GM21717 (cell line): Measurements from ENCODE around the gene PRCD.
A peak's percentile ranks its signal among the peaks of the same experiment; 100 is the strongest.
"Not testable (repeated sequence)": the region's sequence is repeated elsewhere in the genome, so short reads cannot be mapped to it uniquely, and the experiment has no call there.

Source experiments
- ATAC-seq: cut with Tn5 transposase; IDR thresholded peaks from one replicate; pipeline ENCODE4 v1.9.1; 2021; ENCODE audit warnings: mild to moderate bottlenecking, moderate library complexity; ENCODE audit not compliant: unreplicated experiment

Gene PRCD

DNA sequence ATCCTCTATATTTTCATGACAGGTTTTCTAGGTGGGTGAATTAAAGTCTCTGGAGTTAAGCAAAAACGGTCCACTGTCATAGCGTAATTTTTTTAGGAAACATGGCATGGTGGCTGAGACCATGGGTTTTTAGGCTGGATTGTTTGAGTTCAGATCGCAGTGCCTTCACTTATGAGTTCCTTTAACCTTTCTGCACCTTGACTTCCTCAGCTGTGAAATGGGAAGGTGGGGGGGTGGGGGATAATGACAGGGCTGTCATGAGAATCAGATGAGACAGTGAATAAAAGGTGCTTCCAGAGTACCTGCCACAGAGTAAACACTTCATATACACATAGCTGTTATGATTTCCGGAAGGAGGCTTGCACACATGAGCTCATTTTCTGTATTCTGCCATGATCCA is 11.8 kb downstream of the PRCD start:
- ATAC-seq: no peak

DNA sequence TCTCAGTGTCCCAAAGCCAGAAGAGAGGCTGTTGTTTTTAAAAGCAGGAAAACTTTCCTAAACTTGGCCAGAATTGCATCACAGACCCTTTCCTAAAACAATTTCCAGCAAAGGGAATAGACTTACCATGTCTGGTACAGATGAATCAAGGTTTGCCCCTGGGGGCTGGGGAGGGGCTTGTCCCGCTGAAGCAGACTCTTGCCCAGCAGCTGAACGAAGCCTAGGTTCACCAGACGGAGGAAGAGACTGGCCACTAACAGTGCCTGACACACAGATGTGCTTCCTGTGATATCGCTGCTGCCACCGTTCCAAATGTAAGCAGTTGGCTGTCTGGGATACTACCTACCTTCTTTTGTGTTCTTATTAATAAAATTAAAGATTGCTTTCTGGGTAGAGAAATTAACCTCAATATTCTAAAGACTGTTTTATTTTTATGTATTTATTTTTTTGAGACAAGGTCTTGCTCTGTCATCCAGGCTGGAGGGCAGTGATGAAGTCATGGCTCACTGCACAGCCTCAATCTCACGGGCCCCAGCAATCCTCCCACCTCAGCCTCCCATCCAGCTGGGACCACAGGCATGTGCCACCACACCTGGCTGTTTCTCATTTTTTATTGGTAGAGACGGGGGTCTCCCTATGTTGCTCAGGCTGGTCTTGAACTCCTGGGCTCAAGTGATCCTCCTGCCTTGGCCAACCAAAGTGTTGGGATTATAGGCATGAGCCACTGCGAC is 13.5 kb downstream of the PRCD start:
- ATAC-seq: no peak

DNA sequence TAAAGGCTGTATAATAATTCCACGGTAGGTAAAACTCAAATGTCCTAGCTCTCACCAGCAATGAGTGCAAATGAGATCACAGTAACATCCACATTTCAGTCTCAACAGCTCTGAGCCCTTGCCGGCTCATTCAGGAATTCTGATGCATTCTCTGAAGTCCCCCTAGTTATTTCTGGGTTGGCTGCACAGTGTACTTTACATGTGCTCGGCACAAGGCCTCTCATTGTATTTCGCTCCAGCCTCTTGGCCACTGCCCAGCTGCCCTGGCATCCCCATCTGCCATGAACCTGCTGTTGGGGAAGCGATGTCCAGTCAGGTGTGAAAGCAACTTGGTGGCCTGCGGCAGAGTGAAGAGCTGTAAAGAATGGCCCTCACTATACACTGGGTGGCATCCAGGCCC is 14.3 kb downstream of the PRCD start:
- no peak for ATAC-seq

DNA sequence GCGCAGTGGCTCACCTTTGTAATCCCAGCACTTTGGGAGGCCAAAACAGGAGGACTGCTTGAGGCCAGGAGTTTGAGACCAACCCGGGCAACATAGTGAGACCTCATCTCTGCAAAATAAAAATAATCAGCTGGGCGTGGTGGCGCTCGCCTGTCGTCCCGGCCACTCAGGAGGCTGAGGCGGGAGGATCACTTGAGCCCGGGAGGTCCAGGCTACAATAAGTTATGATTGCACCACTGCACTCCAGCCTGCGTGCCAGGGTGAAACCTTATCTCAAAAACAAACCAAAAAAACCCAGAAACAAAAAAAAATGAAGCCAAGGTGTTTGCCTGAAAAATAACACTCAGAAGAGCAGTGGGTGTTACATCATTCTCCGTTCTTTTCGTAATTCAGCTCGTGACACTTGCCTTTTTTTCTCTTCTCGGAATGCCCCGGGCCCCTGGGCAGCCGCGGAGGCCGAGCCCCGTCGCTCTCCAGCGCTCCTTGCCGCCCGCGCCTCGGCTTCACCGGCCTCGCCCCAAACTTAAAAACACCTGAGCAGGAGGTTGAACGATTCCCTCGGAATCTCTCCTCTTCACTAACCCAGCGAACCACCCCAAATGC is 17.0 kb downstream of the PRCD start:
- ATAC-seq: peak; percentile 21

DNA sequence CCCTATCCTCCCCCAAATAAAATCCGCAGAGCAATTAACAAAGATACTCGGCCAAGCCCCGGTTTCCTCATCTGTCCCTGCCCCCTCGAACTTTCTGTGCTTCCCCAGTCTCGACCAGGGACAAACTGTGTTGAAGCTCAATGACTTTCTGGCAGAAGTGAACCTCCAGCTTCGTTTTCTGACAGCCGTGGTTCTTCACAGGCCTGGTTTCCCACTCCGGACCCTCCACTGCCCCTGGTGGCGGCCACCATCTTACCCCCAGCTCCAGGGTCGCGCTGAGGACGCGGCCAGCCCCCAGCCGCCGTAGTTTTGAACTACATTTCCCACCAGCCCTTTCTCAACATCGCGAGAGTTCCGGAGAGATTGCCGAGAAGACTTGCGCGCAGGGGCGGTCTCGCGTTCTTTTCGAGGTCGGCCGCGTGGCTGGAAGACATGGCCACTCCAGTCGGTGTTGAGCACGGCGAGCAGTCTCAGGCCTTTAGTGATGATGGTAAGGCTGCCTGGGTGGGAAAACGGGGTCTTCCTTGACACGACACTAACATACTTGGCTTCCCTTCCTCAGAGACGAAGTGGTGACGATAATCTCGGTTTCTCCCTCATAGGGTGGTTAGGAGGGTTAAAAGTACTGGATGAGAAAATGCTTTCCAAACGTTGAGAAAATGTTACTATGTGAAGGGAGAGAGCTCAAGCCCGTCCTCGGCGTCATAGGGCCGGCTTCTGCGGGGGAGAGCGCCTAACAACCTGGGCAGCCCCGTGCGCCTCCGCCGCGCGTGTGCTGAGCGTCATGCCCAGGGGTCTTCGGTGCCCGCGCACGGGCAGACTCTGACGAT is 17.7 kb downstream of the PRCD start:
- peak; percentile 67 for ATAC-seq

DNA sequence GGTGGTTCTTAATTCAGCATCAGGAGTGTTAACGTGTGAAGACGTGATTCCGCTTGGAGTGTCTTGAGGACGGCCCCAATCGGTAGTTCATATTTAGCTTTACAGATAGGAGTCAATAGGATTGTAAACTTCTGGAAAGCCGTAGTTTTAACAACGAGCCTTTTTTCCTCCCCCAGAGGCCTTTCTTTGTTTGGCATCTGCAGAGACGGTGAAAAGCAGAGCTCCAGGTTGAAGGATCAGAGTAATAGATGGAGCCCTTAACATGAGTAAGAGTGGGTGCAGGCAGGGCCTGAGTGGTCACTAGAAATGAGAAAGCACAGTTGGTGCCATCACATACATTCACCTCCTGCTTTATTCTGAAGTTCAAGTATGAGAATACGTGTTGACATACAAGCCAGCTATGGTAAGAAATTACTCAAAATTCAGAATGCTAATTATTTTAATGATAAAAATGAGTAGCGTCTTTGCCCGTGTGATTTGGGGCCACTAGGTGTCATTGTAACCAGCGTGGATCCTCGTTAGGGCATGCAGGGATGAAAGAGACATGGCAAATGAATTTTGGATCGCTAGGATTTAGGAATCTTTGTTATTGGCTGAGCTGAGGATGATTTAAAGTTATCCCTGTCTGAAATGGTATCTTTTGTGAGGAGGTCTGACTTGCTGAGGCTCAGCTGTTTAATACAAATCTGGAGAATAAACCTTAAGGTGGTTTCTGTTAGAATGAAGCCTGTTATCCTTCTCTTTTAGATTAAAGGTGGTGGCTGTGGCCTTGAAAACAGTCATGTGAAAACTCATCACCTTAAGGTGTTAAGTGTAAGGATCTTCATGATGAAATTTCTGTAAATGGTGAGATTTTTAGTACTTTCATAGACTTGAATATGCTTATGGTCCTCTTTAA is 18.6 kb downstream of the PRCD start:
- ATAC-seq: no peak

DNA sequence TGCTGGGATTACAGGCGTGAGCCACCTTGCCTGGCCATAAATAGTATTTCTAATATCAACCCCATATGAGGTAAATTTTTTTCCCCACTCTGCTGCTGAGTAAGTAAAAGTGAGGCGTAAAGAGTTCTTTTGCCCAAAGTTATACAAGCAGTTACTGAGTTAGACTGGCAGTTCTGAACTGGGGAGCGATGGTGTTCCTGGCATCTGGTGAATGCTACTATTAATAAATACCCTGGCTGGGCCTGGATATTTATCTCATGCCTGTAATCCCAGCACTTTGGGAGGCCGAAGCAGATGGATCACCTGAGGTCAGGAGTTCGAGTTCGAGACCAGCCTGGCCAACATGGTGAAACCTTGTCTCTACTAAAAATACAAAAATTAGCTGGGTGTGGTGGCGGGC is 19.6 kb downstream of the PRCD start:
- ATAC-seq: not testable (repeated sequence)

DNA sequence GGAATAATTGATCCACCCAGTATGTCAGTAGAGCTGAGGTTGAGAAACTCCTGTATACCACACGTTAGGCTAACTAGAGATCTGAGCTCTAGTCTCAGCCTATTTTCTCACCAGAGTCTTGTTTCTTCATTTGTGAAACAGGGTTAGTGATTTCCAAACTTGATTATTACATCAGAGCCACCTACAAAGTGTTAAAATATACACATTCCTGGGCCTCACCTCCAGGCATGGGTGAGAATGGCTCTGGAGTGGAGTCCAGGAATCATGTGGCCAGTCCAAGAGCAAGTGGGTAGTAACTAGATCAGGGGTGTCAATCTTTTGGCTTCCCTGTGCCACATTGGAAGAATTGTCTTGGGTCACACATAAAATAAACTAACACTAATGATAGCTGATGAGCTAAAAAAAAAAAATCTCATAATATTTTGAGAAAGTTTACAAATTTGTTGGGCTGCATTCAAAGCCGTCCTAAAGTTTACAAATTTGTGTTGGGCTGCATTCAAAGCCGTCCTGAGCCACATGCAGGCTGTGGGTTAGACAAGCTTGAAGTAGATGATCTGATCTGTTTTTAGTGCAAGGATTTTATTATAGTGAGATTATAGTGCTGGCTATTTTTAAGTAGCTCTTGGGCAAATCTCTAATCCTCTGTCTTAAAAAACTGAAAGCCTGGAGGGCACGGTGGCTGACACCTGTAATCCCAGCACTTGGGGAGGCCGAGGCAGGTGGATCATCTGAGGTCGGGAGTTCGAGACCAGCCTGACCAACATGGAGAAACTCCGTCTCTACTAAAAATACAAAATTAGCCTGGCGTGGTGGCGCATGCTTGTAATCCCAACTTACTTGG is 20.4 kb downstream of the PRCD start:
- no peak for ATAC-seq

DNA sequence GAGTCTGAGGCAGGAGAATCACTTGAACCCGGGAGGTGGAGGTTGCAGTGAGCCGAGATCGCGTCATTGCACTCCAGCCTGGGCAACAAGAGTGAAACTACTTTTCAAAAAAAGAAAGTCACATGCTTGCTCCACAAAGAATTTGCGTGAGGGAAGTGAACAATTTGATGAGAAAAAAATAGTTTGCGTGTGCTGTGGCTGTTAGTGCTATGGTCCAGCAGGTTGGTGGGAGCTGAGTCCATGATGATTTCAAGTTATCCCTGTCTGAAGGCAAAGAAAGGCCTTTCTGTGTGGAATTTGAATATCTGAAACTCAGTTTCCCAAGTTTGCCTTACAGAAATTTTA is 21.0 kb downstream of the PRCD start:
- ATAC-seq: no peak

DNA sequence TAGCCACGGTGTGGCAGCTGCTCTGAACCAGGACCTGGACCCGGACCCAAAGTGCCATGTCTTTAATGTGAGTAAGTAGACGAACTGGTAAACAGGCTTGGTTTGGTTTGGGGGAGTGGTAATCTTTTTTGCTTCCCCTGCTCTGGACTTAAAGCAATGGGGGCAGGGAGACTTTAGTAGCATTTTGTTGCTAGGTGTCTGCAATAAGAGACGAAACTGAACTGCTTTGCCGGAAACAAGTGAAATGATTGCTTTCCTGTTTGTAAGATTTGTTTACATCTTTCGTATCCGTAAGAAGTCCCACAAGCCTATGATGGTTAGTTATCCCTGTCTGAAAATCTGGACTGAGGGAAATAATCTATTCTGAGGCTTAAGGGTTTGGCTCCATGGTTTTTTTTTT is 21.5 kb downstream of the PRCD start:
- ATAC-seq: no peak

DNA sequence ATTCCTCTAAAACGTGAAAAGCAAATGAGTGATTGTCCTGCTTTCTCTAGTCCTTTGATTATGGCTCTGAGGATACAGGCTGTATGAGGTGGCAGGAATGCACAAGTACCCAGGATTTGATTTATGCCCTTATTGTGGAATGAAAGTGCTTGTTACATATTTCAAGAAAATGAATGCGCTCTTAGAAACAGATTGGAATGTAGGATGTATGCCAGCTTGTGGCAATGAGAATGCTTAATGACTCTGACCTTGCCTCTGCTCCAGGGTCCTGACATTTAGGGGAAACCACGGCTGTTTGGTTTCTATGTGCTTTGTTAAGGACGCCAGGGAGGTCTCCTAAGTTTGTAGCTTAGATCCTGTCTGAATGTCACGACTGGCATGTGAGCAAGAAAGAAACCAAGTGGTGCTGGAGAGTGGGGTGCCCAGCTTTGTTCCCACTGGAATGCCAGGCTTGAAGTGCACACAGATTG is 22.0 kb downstream of the PRCD start:
- no peak for ATAC-seq

DNA sequence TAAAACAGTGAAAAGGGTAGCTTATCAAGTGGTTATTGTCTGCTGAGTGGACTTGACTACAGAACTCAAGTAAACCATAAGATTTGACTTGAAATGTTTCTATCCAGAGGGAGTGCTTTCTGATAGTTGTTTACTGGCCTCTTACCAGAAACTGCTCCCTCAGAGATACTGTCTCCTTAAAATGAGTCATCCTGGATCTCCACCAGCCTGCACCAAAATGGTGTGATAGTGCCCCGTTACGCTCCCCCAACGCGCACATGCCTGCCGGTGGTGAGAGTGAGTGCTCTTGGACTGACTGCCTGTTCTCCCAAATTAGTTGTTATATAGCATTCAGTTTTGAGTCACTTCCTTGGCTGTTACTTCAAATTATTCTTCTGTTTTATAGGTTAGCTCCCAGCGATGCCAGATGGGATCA is 22.9 kb downstream of the PRCD start:
- ATAC-seq: no peak

DNA sequence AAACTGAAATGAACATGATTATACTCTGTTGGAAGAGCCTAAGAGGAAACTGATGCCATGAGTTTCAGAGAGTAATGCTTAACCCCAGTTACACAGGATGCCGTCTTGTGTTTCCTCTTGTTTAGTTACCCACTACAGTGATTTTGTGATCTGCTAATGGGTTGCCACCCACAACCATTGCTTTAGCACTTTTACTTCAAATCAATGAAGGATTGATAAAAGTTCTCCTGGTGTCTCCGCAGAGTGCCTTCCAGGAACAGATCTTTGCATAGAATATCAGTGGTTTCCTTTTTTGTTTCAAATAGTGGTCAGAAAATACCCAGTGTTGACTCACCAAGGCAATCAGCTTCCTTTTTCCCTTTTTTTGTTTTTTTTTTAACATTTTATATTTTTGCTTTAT is 23.5 kb downstream of the PRCD start:
- ATAC-seq: not testable (repeated sequence)

DNA sequence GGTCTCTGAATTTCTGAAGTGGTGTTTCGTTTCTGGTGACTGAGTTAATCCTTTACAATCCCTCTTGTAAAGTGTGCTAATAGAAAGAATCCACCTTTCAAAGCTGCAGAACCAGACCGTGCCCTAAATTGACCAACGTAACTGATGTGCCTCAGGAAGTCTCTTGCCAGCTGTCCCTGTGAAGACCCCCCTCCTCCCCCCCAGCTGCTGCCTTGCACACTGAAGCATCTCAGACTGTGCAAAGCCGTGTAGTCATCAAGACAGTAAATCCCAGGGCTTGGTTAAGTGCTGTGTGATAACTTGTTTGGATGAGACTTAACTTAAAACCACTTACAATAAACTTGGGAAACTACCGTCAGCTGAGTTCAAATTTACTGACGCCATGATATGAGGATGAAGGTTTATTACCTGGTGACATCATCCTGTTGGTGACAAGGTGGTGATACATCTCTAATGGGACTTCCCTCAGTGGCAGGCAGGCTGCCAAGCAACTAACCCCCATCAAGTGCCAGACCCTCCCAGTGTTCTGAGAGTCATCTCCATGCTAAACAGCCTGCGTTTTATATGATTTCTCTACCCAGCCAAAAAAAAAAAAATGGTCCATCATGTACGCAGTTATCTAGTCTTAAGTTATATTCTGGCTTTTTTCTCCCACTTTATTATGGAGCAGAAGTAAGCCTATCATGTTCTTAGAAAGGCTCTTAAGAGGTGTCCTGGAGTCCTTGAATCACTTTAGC is 25.3 kb downstream of the PRCD start:
- not testable (repeated sequence) for ATAC-seq

DNA sequence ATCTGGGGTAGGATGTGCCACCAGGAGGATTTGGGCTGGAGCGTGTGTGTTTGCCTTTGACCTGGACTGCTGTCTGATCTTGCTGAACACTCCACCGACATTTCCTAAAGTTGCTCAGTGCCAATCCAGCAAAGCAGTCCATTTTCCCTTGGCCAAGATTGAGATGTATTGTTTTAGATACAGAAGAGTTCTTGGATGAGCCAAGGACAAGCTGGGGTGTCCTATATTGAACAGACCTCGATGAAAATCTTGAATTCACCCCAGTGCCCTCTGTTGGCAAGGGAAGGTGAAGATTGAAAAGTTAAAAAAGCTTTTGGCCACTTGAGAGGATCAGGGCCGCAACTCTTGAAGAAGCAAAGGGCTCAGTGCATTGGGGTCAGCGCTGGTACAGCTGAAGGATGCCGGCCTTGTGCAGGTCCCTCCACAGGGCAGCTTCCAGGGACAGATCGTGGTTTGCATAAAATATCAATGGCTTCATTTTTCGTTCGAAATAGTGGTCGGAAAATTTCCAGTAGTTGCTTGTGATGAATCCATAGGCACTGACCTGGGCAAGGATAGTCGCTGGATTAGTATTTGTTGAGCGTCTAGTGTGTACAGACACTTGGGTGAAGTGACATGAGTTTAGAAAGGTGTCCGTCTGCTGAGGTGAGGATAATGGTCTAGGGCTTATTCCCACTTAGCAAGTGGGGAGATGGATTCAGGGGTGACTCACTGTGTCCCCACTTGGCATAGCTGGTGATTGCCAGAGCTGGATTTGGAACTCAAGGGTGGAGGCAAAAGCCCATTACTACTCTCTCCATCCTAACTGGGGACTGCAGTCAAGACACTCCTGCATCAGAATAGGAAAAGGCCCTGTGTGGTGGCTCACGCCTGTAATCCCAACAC is 26.1 kb downstream of the PRCD start:
- no peak for ATAC-seq

DNA sequence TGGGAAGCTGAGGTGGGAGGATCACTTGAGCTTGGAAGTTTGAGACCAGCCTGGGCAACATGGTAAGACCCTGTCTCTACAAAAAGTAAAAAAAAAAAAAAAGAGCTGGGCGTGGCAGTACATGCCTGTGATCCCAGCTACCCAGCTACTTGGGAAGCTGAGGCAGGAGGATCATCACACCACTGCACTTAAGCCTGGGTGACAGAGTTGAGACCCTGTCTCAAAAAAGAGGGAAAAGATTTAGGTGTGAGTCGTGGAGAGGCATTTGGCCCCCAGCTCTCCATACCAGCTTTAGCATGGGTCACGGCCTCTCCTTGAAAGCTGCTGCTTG is 26.7 kb downstream of the PRCD start:
- no peak for ATAC-seq

DNA sequence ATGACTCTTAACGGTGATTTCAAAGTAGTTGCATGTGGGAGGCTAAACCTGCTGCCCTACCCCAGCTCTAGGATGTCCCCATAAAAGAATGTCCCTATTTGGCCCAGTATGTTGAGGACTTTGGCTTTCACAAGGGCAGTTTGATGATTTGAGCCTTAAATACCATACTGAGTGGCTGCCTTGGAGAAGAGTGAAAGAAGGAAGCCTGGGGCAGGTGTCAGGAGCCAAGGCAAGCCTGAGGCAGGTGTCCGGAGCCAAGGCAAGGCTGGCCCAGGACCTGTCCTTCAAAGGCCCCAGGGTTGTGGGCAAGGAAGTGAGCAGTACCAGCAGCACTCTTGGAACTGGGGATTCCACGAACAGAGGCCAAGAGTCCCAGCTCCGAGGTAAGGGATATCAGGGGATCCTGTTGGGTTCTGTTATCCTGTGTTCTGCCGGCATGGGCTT is 27.2 kb downstream of the PRCD start:
- no peak for ATAC-seq

DNA sequence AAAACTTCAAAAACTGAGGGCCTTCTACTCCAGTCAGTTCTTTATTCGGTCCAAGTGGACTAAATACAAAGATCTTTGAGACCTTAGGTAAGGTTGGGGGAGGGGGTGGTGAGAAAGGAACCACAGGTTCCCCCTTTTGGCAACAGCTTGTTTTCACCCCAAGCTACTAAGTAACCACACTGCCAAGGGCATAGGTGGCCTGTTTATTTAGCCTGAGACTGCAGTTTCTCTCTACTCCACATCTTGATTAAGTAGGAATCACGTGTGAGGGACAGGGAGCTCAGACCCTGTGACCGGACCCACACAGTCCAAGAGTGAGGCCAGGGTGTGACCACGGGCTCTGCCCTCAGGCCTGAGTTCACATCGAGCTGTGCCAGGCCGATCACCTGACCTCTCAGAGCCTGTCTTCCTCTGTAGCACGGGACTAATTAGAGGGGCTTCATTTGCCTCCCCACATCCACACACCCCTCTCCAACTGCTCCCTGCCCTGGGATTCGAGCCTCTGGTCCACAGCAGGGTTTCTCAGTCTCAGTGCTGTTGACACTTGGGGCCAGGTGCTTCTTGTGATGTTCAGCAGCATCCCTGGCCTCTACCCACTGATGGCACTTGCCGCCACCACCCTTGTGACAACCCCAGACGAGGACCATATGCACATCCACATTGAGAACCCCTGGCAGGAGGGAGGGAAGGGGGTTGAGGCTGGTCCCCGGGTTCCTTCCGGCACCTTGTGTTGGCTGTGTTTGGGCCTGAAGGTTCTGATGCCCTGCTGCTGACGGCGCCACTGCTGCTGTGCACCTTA is 28.0 kb downstream of the PRCD start:
- ATAC-seq: no peak
